ENCODE data around the gene RAB31.
"Not testable (repeated sequence)": the region's sequence is repeated elsewhere in the genome, so short reads cannot be mapped to it uniquely, and the experiment has no call there.

The RAB31 gene

DNA sequence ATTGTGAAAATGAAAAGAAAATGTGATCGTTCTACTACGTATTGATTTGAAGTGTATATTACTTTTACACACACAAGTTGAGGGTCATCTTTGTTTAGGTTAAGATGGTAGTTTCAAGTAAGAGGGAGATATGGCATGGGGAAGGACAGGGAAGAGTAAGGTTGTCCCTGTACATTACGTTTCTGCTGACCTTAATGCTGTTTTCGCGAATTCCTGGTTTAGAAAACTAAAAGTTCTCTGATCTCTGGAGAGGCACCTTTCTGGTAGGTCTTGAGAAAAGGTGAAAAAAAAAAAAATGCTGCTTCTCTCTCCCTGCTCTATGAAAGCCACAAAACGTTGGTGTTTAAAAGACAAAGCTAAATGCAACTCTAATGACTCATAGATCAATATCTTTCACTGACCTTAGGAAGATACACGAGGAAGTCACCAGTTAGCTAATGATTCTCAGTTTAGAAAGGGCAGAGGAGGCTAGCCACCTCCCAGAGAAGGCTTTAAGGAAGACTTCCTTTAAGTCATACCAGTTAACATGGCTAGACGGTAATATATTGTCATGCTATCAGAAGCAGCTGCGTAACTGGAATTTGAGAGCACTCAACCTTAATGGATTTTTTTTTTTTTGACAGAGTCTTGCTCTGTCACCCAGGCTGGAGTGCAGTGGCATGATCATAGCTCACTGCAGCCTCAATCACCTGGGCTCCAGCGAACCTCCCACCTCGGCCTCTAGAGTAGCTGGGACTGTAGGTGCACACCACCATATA lies 190.9 kb downstream of the RAB31 start:
- FAIRE-seq = no peak

GRCh38 chr18:9899550-9899930 lies 191.4 kb downstream of the RAB31 start:
- not testable (repeated sequence) for FAIRE-seq

GRCh38 chr18:9900699-9901098 lies 192.6 kb downstream of the RAB31 start:
- FAIRE-seq = no peak

DNA sequence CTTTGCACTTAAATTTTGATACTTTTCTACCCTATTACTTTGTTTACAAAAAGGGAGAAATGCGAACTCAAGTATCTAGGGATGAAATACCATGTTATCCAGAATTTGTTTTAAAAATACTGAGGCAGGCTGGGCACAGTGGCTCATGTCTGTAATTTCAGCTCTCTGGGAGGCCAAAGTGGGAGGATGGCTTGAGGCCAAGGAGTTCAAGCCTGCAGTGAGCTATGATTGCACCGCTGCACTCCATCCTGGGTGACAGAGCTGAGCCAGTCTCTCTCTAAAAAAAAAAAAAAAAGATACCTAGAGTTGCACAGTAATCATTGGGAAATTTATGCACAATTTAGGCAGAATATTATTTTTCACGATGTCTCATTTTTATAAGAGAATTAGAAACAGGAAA lies 193.3 kb downstream of the RAB31 start:
- FAIRE-seq = no peak

- not testable (repeated sequence) for FAIRE-seq
Observed at GRCh38 chr18:9902264-9902663, 194.2 kb downstream of the RAB31 start.

- FAIRE-seq = no peak
Observed at GRCh38 chr18:9902832-9903231, 194.7 kb downstream of the RAB31 start.

GRCh38 chr18:9905401-9905922 lies 197.4 kb downstream of the RAB31 start:
- FAIRE-seq = no peak

DNA sequence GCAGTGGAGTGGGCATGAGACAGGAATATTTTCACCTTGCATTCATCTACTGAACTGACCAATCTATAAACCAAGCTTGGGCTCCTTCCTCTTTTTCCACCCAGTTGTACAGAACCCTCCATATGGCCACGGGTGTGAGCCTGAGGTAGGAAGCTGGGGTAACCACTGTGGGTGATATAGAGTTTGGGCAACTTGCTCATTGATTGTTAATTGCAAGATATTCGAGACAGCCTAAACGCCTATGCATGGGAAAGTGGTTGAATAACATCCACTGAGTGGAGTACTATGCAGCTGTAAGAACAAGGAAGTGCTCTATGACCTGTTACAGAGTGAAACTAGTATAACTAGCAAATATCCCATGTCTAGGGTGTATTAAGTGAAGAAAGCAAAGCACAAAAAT lies 198.4 kb downstream of the RAB31 start:
- no peak for FAIRE-seq

DNA sequence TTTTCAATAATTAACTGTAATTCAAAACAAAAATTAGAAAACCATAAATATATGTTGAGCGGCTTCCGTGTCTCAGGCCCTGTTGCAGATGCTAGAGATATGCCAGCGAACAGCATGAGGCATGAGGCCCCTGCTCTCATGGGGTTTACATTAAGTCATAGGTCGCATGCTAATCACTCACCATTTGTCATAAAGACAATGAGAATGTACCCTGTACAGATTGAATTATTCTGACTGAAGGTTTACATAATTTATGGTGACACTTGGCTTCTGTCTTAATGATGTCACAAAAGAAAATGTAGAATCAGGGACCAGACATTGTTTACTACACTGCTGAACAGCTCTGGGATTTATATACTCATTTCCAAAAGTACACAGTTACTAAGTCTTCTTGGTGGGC lies 199.8 kb downstream of the RAB31 start:
- FAIRE-seq = no peak

DNA sequence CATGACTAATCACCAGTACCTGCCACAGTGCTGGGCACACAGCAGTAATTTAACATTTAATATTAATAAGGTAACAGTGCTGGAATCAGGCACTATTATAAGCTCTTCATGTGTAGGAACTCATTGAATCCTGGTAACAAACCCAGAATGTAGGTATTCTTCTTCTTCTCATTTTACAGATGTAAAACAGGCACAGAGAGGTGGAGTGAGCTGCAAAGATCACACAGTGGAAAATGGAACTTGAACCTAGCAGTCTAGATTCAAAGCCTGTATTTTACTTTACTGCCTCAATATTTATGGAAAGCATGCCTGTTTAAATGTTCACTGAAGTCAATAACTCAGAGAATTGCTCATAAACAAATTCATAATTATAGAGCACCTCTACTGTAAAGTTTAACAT lies 202.0 kb downstream of the RAB31 start:
- no peak for FAIRE-seq

GRCh38 chr18:9910661-9911060 lies 202.6 kb downstream of the RAB31 start:
- FAIRE-seq = no peak

DNA sequence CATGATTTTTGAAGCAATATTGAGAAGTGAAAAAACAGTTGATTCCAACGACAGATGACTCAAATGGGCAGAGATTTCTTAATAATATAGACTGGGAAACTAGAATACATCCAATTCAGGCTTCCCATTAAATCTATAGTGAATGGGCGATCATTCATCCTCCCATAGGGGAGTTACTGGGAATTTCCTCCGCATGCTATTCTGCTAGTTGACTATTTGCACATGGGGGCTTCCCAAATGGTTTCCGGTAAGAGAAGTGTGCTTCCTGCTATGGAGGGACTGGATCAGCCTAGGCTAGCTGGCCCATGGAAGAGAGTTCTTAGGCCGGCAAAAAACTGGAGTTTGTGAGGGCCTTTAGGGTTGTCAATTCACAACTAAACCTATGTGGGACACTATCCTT lies 203.1 kb downstream of the RAB31 start:
- FAIRE-seq = no peak

Data from A204.1 (cell line).